ENCODE data around the gene PCCA.
"Not testable (repeated sequence)": the region's sequence is repeated elsewhere in the genome, so short reads cannot be mapped to it uniquely, and the experiment has no call there.

Gene PCCA

GRCh38 chr13:100247937-100248336 is 159.0 kb downstream of the PCCA start:
- DNase-seq: no peak

GRCh38 chr13:100254002-100254401 is 165.1 kb downstream of the PCCA start:
- no peak for DNase-seq

GRCh38 chr13:100262404-100262803 is 173.5 kb downstream of the PCCA start:
- DNase-seq: no peak

GRCh38 chr13:100266026-100266425 is 177.1 kb downstream of the PCCA start:
- no peak for DNase-seq

GRCh38 chr13:100269837-100270236 is 180.9 kb downstream of the PCCA start:
- no peak for DNase-seq

- no peak for DNase-seq
These were observed 184.2 kb downstream of the PCCA start for GRCh38 chr13:100273138-100273537.

GRCh38 chr13:100273552-100273951 is 184.7 kb downstream of the PCCA start:
- no peak for DNase-seq

GRCh38 chr13:100274942-100275506 is 186.1 kb downstream of the PCCA start:
- no peak for DNase-seq

- no peak for DNase-seq
These were observed 186.9 kb downstream of the PCCA start for GRCh38 chr13:100275746-100276145.

- DNase-seq: no peak
These were observed 191.8 kb downstream of the PCCA start for GRCh38 chr13:100280681-100281080.

- not testable (repeated sequence) for DNase-seq
These were observed 193.4 kb downstream of the PCCA start for GRCh38 chr13:100282306-100282705.

GRCh38 chr13:100290165-100290801 is 201.4 kb downstream of the PCCA start:
- no peak for DNase-seq

GRCh38 chr13:100291624-100292023 is 202.7 kb downstream of the PCCA start:
- DNase-seq: no peak

GRCh38 chr13:100297413-100297812 is 208.5 kb downstream of the PCCA start:
- DNase-seq: no peak

GRCh38 chr13:100298116-100298681 is 209.3 kb downstream of the PCCA start:
- no peak for DNase-seq

- DNase-seq: no peak
These were observed 209.8 kb downstream of the PCCA start for GRCh38 chr13:100298691-100299090.

- no peak for DNase-seq
These were observed 211.3 kb downstream of the PCCA start for GRCh38 chr13:100300243-100300642.

- DNase-seq: no peak
These were observed 211.8 kb downstream of the PCCA start for GRCh38 chr13:100300708-100301107.

GRCh38 chr13:100301418-100301817 is 212.5 kb downstream of the PCCA start:
- no peak for DNase-seq

- DNase-seq: no peak
These were observed 213.5 kb downstream of the PCCA start for GRCh38 chr13:100302391-100302790.

- DNase-seq: no peak
These were observed 215.3 kb downstream of the PCCA start for GRCh38 chr13:100304229-100304628.

- no peak for DNase-seq
These were observed 216.5 kb downstream of the PCCA start for GRCh38 chr13:100305398-100305797.

GRCh38 chr13:100306030-100306429 is 217.1 kb downstream of the PCCA start:
- no peak for DNase-seq

GRCh38 chr13:100306434-100306999 is 217.6 kb downstream of the PCCA start:
- DNase-seq: no peak
